Osteocyte (in vitro differentiated cells): ENCODE measurements around the gene HDAC3. TPM values are rescaled to one million over a fixed set of nuclear protein-coding genes. Genes with fewer than 3 reads are reported as not detected.

Experiments used
- DNase-seq: peaks from one replicate; pipeline ENCODE4 v3.0.0; 2021; ENCODE audit warnings: mixed read lengths; ENCODE audit not compliant: unreplicated experiment; ENCODE audit errors: extremely low spot score
- H3K27ac Mint-ChIP-seq: one replicate; pipeline ENCODE4 v1.8.0; 2021; ENCODE audit warnings: mild to moderate bottlenecking, mixed read lengths; ENCODE audit not compliant: unreplicated experiment
- H3K27me3 Mint-ChIP-seq: one replicate; pipeline ENCODE4 v1.8.0; 2021; ENCODE audit warnings: mixed read lengths; ENCODE audit not compliant: unreplicated experiment
- H3K36me3 Mint-ChIP-seq: one replicate; pipeline ENCODE4 v1.8.0; 2021; ENCODE audit warnings: mixed read lengths; ENCODE audit not compliant: unreplicated experiment
- H3K4me1 Mint-ChIP-seq: one replicate; pipeline ENCODE4 v1.8.0; 2021; ENCODE audit warnings: mixed read lengths; ENCODE audit not compliant: unreplicated experiment
- H3K4me3 Mint-ChIP-seq: one replicate; pipeline ENCODE4 v1.8.0; 2021; ENCODE audit warnings: mild to moderate bottlenecking, moderate library complexity, mixed read lengths; ENCODE audit not compliant: unreplicated experiment
- H3K9me3 Mint-ChIP-seq: one replicate; pipeline ENCODE4 v1.8.0; 2021; ENCODE audit warnings: mixed read lengths; ENCODE audit not compliant: unreplicated experiment
- CTCF ChIP-seq: fragments of 200-600 bp; sonication (generic); IDR thresholded peaks from 2 replicates; pipeline ENCODE4 v1.5.0; 2021; ENCODE audit warnings: antibody characterized with exemption, mild to moderate bottlenecking, moderate library complexity
- total RNA-seq: library from RNA; stranded (reverse); gene quantifications from 2 replicates; pipeline ENCODE4 v1.2.1, GENCODE V29; 2021

HDAC3 gene
- total RNA-seq, 1 donor from 2014 or later: 67.9 TPM

- TF ChIP-seq CTCF: no peak
- Mint-ChIP-seq H3K4me1 (no peaks in the 10 kb centered on the region), H3K36me3 (peaks cover 24% of the 10 kb centered on the region), H3K27ac (no peak overlapping the region), H3K9me3 (no peaks in the 10 kb centered on the region), H3K27me3 (no peaks in the 10 kb centered on the region), H3K4me3 (no peak overlapping the region)
- no peak for DNase-seq
These were observed 51.1 kb downstream of the HDAC3 start for GRCh38 chr5:141585594-141585993.

GRCh38 chr5:141574122-141574510 is 62.5 kb downstream of the HDAC3 start:
- Mint-ChIP-seq H3K9me3 (no peaks in the 10 kb centered on the region), H3K36me3 (peaks cover 47% of the 10 kb centered on the region), H3K27me3 (no peaks in the 10 kb centered on the region), H3K4me1 (no peaks in the 10 kb centered on the region), H3K27ac (no peak overlapping the region), H3K4me3 (no peak overlapping the region)
- DNase-seq: no peak
- TF ChIP-seq CTCF: no peak

GRCh38 chr5:141573489-141574121 is 63.0 kb downstream of the HDAC3 start:
- no peak overlapping the region for H3K4me3 Mint-ChIP-seq
- no peak for DNase-seq
- no peaks in the 10 kb centered on the region for H3K9me3 Mint-ChIP-seq
- H3K4me1 Mint-ChIP-seq: no peaks in the 10 kb centered on the region
- H3K36me3 Mint-ChIP-seq: peaks cover 44% of the 10 kb centered on the region
- H3K27ac Mint-ChIP-seq: no peak overlapping the region
- TF ChIP-seq CTCF: no peak
- no peaks in the 10 kb centered on the region for H3K27me3 Mint-ChIP-seq

Other genes starting within 250 kb of the HDAC3 start
- gene PCDHGB4, start 249.2 kb downstream of the HDAC3 start, total RNA-seq: 10.8 and 11.9 TPM in 2 replicates
- 0.34 and 0.51 TPM in 2 replicates for gene PCDHGA8, start 244.2 kb downstream of the HDAC3 start, total RNA-seq
- 0.97 and 1.3 TPM in 2 replicates for gene PCDHGB5, start 238.9 kb downstream of the HDAC3 start, total RNA-seq
- 1.6 and 1.9 TPM in 2 replicates for gene PCDHGA9, start 234.1 kb downstream of the HDAC3 start, total RNA-seq
- gene PCDHGB6, start 228.8 kb downstream of the HDAC3 start, total RNA-seq: 70.2 and 71.5 TPM in 2 replicates
- 22.4 and 24.0 TPM in 2 replicates for gene PCDHGA10, start 223.9 kb downstream of the HDAC3 start, total RNA-seq
- gene PCDHGB7, start 219.2 kb downstream of the HDAC3 start, total RNA-seq: 6.2 and 8.8 TPM in 2 replicates
- gene PCDHGA11, start 215.8 kb downstream of the HDAC3 start, total RNA-seq: 1.9 and 2.2 TPM in 2 replicates
- 2.0 and 2.1 TPM in 2 replicates for gene PCDHGA12, start 206.3 kb downstream of the HDAC3 start, total RNA-seq
- gene PCDHGC3, start 160.9 kb downstream of the HDAC3 start, total RNA-seq: 92.4 and 99.9 TPM in 2 replicates
- gene PCDHGC4, start 151.8 kb downstream of the HDAC3 start, total RNA-seq: 2.8 and 3.7 TPM in 2 replicates
- gene PCDHGC5, start 147.8 kb downstream of the HDAC3 start, total RNA-seq: 1.4 and 1.9 TPM in 2 replicates
- 50.9 and 52.1 TPM in 2 replicates for gene DIAPH1, start 17.8 kb downstream of the HDAC3 start, total RNA-seq
- gene RELL2, start 148 bp upstream of the HDAC3 start, total RNA-seq: 5.4 and 6.1 TPM in 2 replicates
- gene FCHSD1, start 14.6 kb upstream of the HDAC3 start, total RNA-seq: 23.2 and 28.6 TPM in 2 replicates
- gene ARAP3, start 45.4 kb upstream of the HDAC3 start, total RNA-seq: 1.3 and 2.0 TPM in 2 replicates
- gene PCDH1, start 241.6 kb upstream of the HDAC3 start, total RNA-seq: 6.3 and 7.3 TPM in 2 replicates